ENCODE results near the gene KCNK1.

DNA sequence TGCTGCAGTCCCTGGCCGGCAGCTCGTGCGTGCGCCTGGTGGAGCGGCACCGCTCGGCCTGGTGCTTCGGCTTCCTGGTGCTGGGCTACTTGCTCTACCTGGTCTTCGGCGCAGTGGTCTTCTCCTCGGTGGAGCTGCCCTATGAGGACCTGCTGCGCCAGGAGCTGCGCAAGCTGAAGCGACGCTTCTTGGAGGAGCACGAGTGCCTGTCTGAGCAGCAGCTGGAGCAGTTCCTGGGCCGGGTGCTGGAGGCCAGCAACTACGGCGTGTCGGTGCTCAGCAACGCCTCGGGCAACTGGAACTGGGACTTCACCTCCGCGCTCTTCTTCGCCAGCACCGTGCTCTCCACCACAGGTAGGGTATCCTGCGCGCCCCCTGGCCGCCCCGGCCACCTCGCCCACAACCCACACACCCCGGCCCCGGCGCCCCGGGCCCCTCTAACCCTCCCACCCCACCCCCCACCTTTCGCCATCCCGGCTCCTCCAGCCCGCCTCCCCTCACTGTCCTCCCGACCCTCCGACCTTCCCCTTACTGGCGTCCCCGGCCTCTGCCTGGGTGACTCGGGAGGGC, 352 bp downstream of the KCNK1 start:
- TF ChIP-seq, protein P1, sequence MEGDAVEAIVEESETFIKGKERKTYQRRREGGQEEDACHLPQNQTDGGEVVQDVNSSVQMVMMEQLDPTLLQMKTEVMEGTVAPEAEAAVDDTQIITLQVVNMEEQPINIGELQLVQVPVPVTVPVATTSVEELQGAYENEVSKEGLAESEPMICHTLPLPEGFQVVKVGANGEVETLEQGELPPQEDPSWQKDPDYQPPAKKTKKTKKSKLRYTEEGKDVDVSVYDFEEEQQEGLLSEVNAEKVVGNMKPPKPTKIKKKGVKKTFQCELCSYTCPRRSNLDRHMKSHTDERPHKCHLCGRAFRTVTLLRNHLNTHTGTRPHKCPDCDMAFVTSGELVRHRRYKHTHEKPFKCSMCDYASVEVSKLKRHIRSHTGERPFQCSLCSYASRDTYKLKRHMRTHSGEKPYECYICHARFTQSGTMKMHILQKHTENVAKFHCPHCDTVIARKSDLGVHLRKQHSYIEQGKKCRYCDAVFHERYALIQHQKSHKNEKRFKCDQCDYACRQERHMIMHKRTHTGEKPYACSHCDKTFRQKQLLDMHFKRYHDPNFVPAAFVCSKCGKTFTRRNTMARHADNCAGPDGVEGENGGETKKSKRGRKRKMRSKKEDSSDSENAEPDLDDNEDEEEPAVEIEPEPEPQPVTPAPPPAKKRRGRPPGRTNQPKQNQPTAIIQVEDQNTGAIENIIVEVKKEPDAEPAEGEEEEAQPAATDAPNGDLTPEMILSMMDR (IDR thresholded peaks at IDR 0.05), result no peak
- no peak for TF ChIP-seq POLR2A (IDR thresholded peaks at IDR 0.05)
- TF ChIP-seq POLR2AphosphoS5 (IDR thresholded peaks at IDR 0.05), result no peak
